Measurements from ENCODE around the gene EDN1.

GRCh38 chr6:12258191-12258590, 32.0 kb upstream of the EDN1 start:
- no peak for TF ChIP-seq CTCF (conservative IDR thresholded peaks at IDR 0.05)
- no peak for TF ChIP-seq ZFX (IDR thresholded peaks at IDR 0.05)

Data from C4-2B (cell line).